Uterus (tissue), 2 donors: ENCODE measurements around the gene TNS1.

Experiments
- CTCF ChIP-seq, 4 experiments: fragments of 200-600 bp in 2 of 4; fragments of 450-650 bp in 2 of 4; sonication (generic) in 2 of 4; IDR thresholded peaks; one replicate each; pipeline ENCODE4 v1.5.1; 2016 to 2019; ENCODE audit warnings: antibody characterized with exemption in 4 of 4, mild to moderate bottlenecking in 2 of 4, moderate library complexity in 1 of 4
- POLR2A ChIP-seq, 2 donors: fragments of 450-650 bp; IDR thresholded peaks; one replicate each; pipeline ENCODE4 v1.6.1; 2016; ENCODE audit warnings: antibody characterized with exemption in 2 of 2, mild to moderate bottlenecking in 1 of 2, moderate library complexity in 1 of 2

- TF ChIP-seq CTCF (IDR thresholded peaks at IDR 0.05) (no peak), POLR2A (IDR thresholded peaks at IDR 0.05) (no peak)
Measured at GRCh38 chr2:217773539-217773938, 229.3 kb downstream of the TNS1 start.
